ENCODE results near the gene PLLP. TPM values are rescaled to one million over a fixed set of nuclear protein-coding genes. Genes with fewer than 3 reads are reported as not detected.

Gene PLLP
- total and polyA plus RNA-seq, 2 donors from 2014 or later = 64.4 to 83.8 TPM

- peak in 4 of 5 donors; percentile 35 to 85 (median 81) for DNase-seq
- H3K4me3 ChIP-seq (ENCODE audit: low read length in 3 of 3) = peak overlapping the region; percentile 65 to 72 (median 66)
- FAIRE-seq = no peak
- peak overlapping the region; percentile 81 to 96 for H3K27ac ChIP-seq (ENCODE audit: low read depth in 2 of 2, low read length in 2 of 2)
- no peaks in the 10 kb centered on the region for H3K36me3 ChIP-seq (ENCODE audit: control insufficient read depth in 2 of 3, insufficient read depth in 3 of 3, low read length in 3 of 3)
- H3K9ac ChIP-seq (ENCODE audit: low read length in 3 of 3) = peak overlapping the region; percentile 47 to 83 (median 66)
- TF ChIP-seq CTCF (IDR thresholded peaks at IDR 0.05; ENCODE audit: borderline replicate concordance, extremely low read depth, insufficient read depth) = no peak
- intact Hi-C loops (cut with DNase I) = no loop called here
- H3K9me3 ChIP-seq (ENCODE audit: control insufficient read depth in 2 of 3, insufficient read depth in 1 of 3, low read length in 3 of 3) = no peaks in the 10 kb centered on the region
- H3K4me1 ChIP-seq (ENCODE audit: control insufficient read depth in 2 of 3, insufficient read depth in 2 of 3, low read depth in 1 of 3, low read length in 3 of 3) = peaks cover 0 to 11% (median 8%) of the 10 kb centered on the region in 3 donors
- H3K27me3 ChIP-seq (ENCODE audit: control insufficient read depth, insufficient read depth, low read length) = no peaks in the 10 kb centered on the region
These were observed 14.7 kb upstream of the PLLP start for GRCh38 chr16:57299009-57299718.

- DNase-seq (no peak), FAIRE-seq (no peak)
- Histone ChIP-seq H3K36me3 (ENCODE audit: control insufficient read depth in 2 of 3, insufficient read depth in 3 of 3, low read length in 3 of 3) (no peaks in the 10 kb centered on the region), H3K27me3 (ENCODE audit: control insufficient read depth, insufficient read depth, low read length) (no peaks in the 10 kb centered on the region), H3K9me3 (ENCODE audit: control insufficient read depth in 2 of 3, insufficient read depth in 1 of 3, low read length in 3 of 3) (no peaks in the 10 kb centered on the region), H3K4me1 (ENCODE audit: control insufficient read depth in 2 of 3, insufficient read depth in 2 of 3, low read depth in 1 of 3, low read length in 3 of 3) (peaks cover 0 to 5% (median 4%) of the 10 kb centered on the region in 3 donors), H3K9ac (ENCODE audit: low read length in 3 of 3) (no peak overlapping the region), H3K4me3 (ENCODE audit: low read length in 3 of 3) (no peak overlapping the region), H3K27ac (ENCODE audit: low read depth in 2 of 2, low read length in 2 of 2) (no peak overlapping the region)
- no peak for TF ChIP-seq CTCF (IDR thresholded peaks at IDR 0.05; ENCODE audit: borderline replicate concordance, extremely low read depth, insufficient read depth)
- intact Hi-C loops (cut with DNase I) = no loop called here
These were observed 13.4 kb upstream of the PLLP start for GRCh38 chr16:57297856-57298255.

DNA sequence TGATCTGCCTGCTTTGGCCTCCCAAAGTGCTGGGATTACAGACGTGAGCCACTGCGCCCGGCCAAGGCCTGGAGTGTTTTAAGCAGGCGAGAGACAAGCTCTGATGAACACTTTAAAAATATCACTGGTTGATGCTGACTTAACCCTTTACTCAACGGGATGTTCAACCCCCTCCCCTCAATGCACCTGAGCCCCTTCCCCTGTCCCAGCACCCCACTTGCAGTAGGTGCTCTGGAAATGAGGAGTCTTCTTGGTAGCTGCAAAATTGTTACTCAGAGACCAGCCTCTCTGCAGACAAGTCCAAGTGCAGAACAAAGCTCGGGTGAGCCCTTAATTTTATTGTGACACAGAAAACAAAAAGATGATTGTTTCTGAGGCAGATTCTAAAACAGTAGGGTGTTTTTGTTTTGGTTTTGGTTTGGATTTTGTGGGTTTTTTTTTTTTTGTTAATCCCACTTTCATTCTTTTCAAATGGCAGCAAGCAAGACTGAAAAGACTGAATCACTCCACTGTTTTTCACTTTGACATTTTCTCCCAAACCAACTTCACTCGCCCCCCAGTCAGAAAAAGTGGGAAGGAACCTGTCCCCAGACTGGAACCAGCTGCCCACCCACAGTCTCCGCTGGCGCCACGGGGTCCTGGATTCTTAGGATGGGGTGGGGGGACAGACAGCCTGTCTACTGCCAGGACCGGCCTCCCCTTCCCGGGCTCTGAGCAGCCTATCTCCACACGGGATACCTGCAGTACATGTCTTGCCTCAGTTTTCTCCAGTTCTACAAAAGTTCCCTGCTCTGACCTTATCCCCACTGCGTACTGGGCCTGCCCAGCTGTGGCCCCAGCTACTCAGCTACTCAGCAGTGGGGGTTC lies 5.2 kb upstream of the PLLP start:
- H3K27me3 ChIP-seq (ENCODE audit: control insufficient read depth, insufficient read depth, low read length) = no peaks in the 10 kb centered on the region
- intact Hi-C loops (cut with DNase I) = no loop called here
- H3K27ac ChIP-seq (ENCODE audit: low read depth in 2 of 2, low read length in 2 of 2) = no peak overlapping the region
- H3K9me3 ChIP-seq (ENCODE audit: control insufficient read depth in 2 of 3, insufficient read depth in 1 of 3, low read length in 3 of 3) = no peaks in the 10 kb centered on the region
- H3K36me3 ChIP-seq (ENCODE audit: control insufficient read depth in 2 of 3, insufficient read depth in 3 of 3, low read length in 3 of 3) = no peaks in the 10 kb centered on the region
- no peak overlapping the region for H3K9ac ChIP-seq (ENCODE audit: low read length in 3 of 3)
- DNase-seq (peak in 1 of 5 donors; percentile 55), FAIRE-seq (no peak)
- H3K4me1 ChIP-seq (ENCODE audit: control insufficient read depth in 2 of 3, insufficient read depth in 2 of 3, low read depth in 1 of 3, low read length in 3 of 3) = peaks cover 0 to 3% (median 0%) of the 10 kb centered on the region in 3 donors
- no peak for TF ChIP-seq CTCF (IDR thresholded peaks at IDR 0.05; ENCODE audit: borderline replicate concordance, extremely low read depth, insufficient read depth)
- H3K4me3 ChIP-seq (ENCODE audit: low read length in 3 of 3) = no peak overlapping the region

Measured in kidney (tissue), 14 donors.